ENCODE measurements around the gene GARIN1A. TPM values are rescaled to one million over a fixed set of nuclear protein-coding genes. Genes with fewer than 3 reads are reported as not detected.
A peak's percentile ranks its signal among the peaks of the same experiment; 100 is the strongest.
"Not testable (repeated sequence)": the region's sequence is repeated elsewhere in the genome, so short reads cannot be mapped to it uniquely, and the experiment has no call there.

GARIN1A gene
- 0.37 and 0.40 TPM in 2 replicates for polyA plus RNA-seq (2013)

GRCh38 chr7:128671992-128672391 is at the start of gene GARIN1A:
Gene GARIN1A (plus strand): TSS chr7:128672292. CDS start chr7:128672398, 106 bp downstream.
- Histone ChIP-seq H2AK5ac (ENCODE audit: low read length) (no peak within 1 kb of the TSS), H2BK5ac (ENCODE audit: low read depth, low read length, poor library complexity) (no peak within 1 kb of the TSS), H2BK12ac (ENCODE audit: low read length) (no peak within 1 kb of the TSS), H3K79me2 (ENCODE audit: control insufficient read depth, insufficient read depth, low read length, poor library complexity) (no peaks in the 10 kb centered on the region), H4K8ac (ENCODE audit: low read depth, low read length) (no peak within 1 kb of the TSS), H3K18ac (ENCODE audit: low read length) (no peak within 1 kb of the TSS), H3K27me3 (ENCODE audit: insufficient read depth, low read length) (no peaks in the 10 kb centered on the region), H2BK120ac (ENCODE audit: insufficient read depth, low read length, poor library complexity) (no peak within 1 kb of the TSS), H3K27ac (ENCODE audit: low read depth, low read length) (no peak within 1 kb of the TSS), H3K4me3 (ENCODE audit: low read depth, low read length) (no peak within 1 kb of the TSS), H3K4me1 (ENCODE audit: control insufficient read depth in 1 of 2, insufficient read depth in 2 of 2, low read length in 2 of 2) (no peaks in the 10 kb centered on the region), H3K79me1 (ENCODE audit: low read length) (no peaks in the 10 kb centered on the region), H3K14ac (ENCODE audit: low read length) (no peak within 1 kb of the TSS), H3K4me2 (ENCODE audit: low read length) (no peak within 1 kb of the TSS), H3K9ac (ENCODE audit: low read length) (no peak within 1 kb of the TSS), H4K12ac (ENCODE audit: low read depth, low read length) (no peak within 1 kb of the TSS), H3K9me3 (ENCODE audit: insufficient read depth, low read depth, low read length) (no peaks in the 10 kb centered on the region), H3K23ac (ENCODE audit: low read length) (no peak within 1 kb of the TSS), H3K4ac (ENCODE audit: low read depth, low read length) (no peak within 1 kb of the TSS), H4K91ac (ENCODE audit: low read depth, low read length) (no peak within 1 kb of the TSS), H2AFZ (ENCODE audit: insufficient read depth, low read length, poor library complexity) (no peak within 1 kb of the TSS), H3K36me3 (ENCODE audit: control insufficient read depth in 1 of 2, insufficient read depth in 2 of 2, low read length in 2 of 2) (no peaks in the 10 kb centered on the region)
- no CpG with 5 or more reads among the region's 4 CpGs for WGBS (ENCODE audit: extremely low coverage, insufficient coverage, insufficient read length)
- DNase-seq: no peak

DNA sequence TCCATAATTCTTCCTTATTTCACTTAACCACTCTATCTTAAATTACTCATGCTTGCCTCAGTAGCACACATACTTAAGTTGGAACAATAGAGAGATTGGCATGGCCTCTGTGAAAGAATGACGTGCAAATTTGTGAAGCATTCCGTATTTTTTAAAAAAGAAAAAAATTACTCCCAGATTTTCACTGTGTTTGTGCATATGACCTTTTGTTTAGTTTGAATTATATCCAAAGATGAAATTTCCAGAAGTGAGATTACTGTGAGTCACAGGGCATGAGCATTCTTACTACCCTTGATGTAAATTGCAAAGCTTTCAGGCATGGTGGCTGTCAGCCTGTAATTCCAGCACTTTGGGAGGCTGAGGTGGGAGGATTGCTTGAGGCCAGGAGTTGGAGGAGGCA is 45.0 kb upstream of the GARIN1A start:
- not testable (repeated sequence) for H2BK12ac ChIP-seq (ENCODE audit: low read length); H3K4me3 ChIP-seq (ENCODE audit: low read depth, low read length); H3K27me3 ChIP-seq (ENCODE audit: insufficient read depth, low read length); H4K8ac ChIP-seq (ENCODE audit: low read depth, low read length); H3K27ac ChIP-seq (ENCODE audit: low read depth, low read length); H3K9me3 ChIP-seq (ENCODE audit: insufficient read depth, low read depth, low read length); H3K79me2 ChIP-seq (ENCODE audit: control insufficient read depth, insufficient read depth, low read length, poor library complexity); H3K4me1 ChIP-seq (ENCODE audit: control insufficient read depth in 1 of 2, insufficient read depth in 2 of 2, low read length in 2 of 2); H2BK120ac ChIP-seq (ENCODE audit: insufficient read depth, low read length, poor library complexity); H3K4ac ChIP-seq (ENCODE audit: low read depth, low read length); H3K79me1 ChIP-seq (ENCODE audit: low read length); H3K14ac ChIP-seq (ENCODE audit: low read length); H3K9ac ChIP-seq (ENCODE audit: low read length); H4K91ac ChIP-seq (ENCODE audit: low read depth, low read length); H3K18ac ChIP-seq (ENCODE audit: low read length); H2AK5ac ChIP-seq (ENCODE audit: low read length); H2BK5ac ChIP-seq (ENCODE audit: low read depth, low read length, poor library complexity); H3K4me2 ChIP-seq (ENCODE audit: low read length); H2AFZ ChIP-seq (ENCODE audit: insufficient read depth, low read length, poor library complexity); H3K23ac ChIP-seq (ENCODE audit: low read length); H4K12ac ChIP-seq (ENCODE audit: low read depth, low read length)
- H3K36me3 ChIP-seq (ENCODE audit: control insufficient read depth in 1 of 2, insufficient read depth in 2 of 2, low read length in 2 of 2): peaks cover 19 to 23% of the 10 kb centered on the region in 2 experiments
- WGBS (ENCODE audit: extremely low coverage, insufficient coverage, insufficient read length): no CpG with 5 or more reads among the region's 2 CpGs
- DNase-seq: peak; percentile 5 to 47

DNA sequence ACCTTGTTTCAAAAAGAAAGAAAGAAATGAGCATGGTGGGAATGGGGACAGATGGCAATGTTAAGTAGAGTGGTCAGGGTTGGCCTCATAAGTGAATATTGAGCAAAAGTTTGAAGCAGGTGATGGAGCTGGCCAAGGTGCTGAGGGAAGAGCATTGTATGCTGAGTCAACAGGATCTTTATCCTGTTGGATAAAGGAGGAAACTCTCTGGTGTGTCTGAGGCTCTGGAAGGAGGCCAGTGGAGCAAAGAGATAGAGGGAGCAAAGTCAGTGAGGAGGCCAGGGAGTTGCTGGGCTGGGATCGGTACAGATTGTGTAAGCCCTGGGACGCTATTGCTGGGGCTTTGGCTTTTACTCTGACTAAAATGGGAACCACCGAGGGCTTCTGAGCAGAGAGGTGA is 38.2 kb upstream of the GARIN1A start:
- not testable (repeated sequence) for H3K79me2 ChIP-seq (ENCODE audit: control insufficient read depth, insufficient read depth, low read length, poor library complexity); H4K91ac ChIP-seq (ENCODE audit: low read depth, low read length); H3K9me3 ChIP-seq (ENCODE audit: insufficient read depth, low read depth, low read length); H2AFZ ChIP-seq (ENCODE audit: insufficient read depth, low read length, poor library complexity); H4K12ac ChIP-seq (ENCODE audit: low read depth, low read length); H2BK12ac ChIP-seq (ENCODE audit: low read length); H3K23ac ChIP-seq (ENCODE audit: low read length); H2BK5ac ChIP-seq (ENCODE audit: low read depth, low read length, poor library complexity); DNase-seq; H3K18ac ChIP-seq (ENCODE audit: low read length); H3K9ac ChIP-seq (ENCODE audit: low read length); H3K4me1 ChIP-seq (ENCODE audit: control insufficient read depth in 1 of 2, insufficient read depth in 2 of 2, low read length in 2 of 2); H3K4ac ChIP-seq (ENCODE audit: low read depth, low read length); H2AK5ac ChIP-seq (ENCODE audit: low read length); H3K14ac ChIP-seq (ENCODE audit: low read length); H3K27ac ChIP-seq (ENCODE audit: low read depth, low read length); H4K8ac ChIP-seq (ENCODE audit: low read depth, low read length); H3K79me1 ChIP-seq (ENCODE audit: low read length); H3K27me3 ChIP-seq (ENCODE audit: insufficient read depth, low read length); H3K4me3 ChIP-seq (ENCODE audit: low read depth, low read length); H3K4me2 ChIP-seq (ENCODE audit: low read length); H2BK120ac ChIP-seq (ENCODE audit: insufficient read depth, low read length, poor library complexity)
- WGBS (ENCODE audit: extremely low coverage, insufficient coverage, insufficient read length): no CpG with 5 or more reads among the region's 3 CpGs
- peaks cover 22 to 29% of the 10 kb centered on the region in 2 experiments for H3K36me3 ChIP-seq (ENCODE audit: control insufficient read depth in 1 of 2, insufficient read depth in 2 of 2, low read length in 2 of 2)

DNA sequence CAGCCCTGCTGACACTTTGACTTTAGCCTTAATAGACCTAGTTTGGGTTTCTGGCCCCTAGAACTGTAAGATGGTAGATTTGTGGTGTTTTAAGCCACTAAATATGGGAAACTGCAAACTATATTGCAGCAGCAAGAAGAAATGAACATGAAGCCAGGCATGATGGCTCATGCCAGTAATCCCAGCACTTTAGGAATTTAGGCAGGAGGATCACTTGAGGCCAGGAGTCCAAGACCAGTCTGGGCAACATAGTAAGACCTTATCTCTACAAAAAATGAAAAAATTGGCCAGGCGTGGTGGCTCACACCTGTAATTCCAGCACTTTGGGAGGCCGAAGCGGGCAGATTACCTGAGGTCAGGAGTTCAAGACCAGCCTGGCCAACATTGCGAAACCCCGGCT is 26.9 kb upstream of the GARIN1A start:
- H3K18ac ChIP-seq (ENCODE audit: low read length); H2AK5ac ChIP-seq (ENCODE audit: low read length); H2BK120ac ChIP-seq (ENCODE audit: insufficient read depth, low read length, poor library complexity); H3K4me2 ChIP-seq (ENCODE audit: low read length); H3K27me3 ChIP-seq (ENCODE audit: insufficient read depth, low read length); H3K14ac ChIP-seq (ENCODE audit: low read length); H3K79me1 ChIP-seq (ENCODE audit: low read length); H3K9me3 ChIP-seq (ENCODE audit: insufficient read depth, low read depth, low read length); H4K12ac ChIP-seq (ENCODE audit: low read depth, low read length); H3K23ac ChIP-seq (ENCODE audit: low read length); H2BK5ac ChIP-seq (ENCODE audit: low read depth, low read length, poor library complexity); H3K4me3 ChIP-seq (ENCODE audit: low read depth, low read length); H4K8ac ChIP-seq (ENCODE audit: low read depth, low read length); H3K27ac ChIP-seq (ENCODE audit: low read depth, low read length); H2BK12ac ChIP-seq (ENCODE audit: low read length); H2AFZ ChIP-seq (ENCODE audit: insufficient read depth, low read length, poor library complexity); H3K9ac ChIP-seq (ENCODE audit: low read length); H3K4me1 ChIP-seq (ENCODE audit: control insufficient read depth in 1 of 2, insufficient read depth in 2 of 2, low read length in 2 of 2); H3K79me2 ChIP-seq (ENCODE audit: control insufficient read depth, insufficient read depth, low read length, poor library complexity); H4K91ac ChIP-seq (ENCODE audit: low read depth, low read length); H3K4ac ChIP-seq (ENCODE audit: low read depth, low read length): not testable (repeated sequence)
- peaks cover 16 to 20% of the 10 kb centered on the region in 2 experiments for H3K36me3 ChIP-seq (ENCODE audit: control insufficient read depth in 1 of 2, insufficient read depth in 2 of 2, low read length in 2 of 2)
- DNase-seq: peak; percentile 61 to 72
- no CpG with 5 or more reads among the region's 5 CpGs for WGBS (ENCODE audit: extremely low coverage, insufficient coverage, insufficient read length)
